ENCODE measurements around the gene SH2D4B.

DNA sequence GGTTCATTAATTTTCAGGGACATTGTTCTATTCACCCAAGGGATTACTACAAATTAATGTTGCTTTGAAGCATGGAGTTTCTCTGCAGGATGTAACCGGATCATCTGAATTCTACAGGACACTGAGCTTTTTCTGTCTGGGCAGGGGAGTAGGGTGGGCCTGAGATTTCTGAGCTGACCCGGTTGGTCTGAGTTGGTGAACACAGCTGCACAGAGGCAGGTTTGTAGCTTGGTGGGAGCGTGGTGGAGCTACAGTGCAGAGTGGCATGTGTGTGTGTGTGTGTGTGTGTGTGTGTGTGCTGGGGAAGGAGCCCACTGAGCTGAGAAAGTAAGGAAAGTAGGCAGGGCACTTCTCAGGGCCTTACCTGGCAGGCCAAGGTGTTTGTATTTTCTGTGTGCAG lies 62.6 kb downstream of the SH2D4B start:
- TF ChIP-seq CTCF (IDR thresholded peaks at IDR 0.05; ENCODE audit: insufficient read depth, low read length) (no peak), GABPA (IDR thresholded peaks at IDR 0.05; ENCODE audit: low read depth) (no peak), POLR2AphosphoS5 (IDR thresholded peaks at IDR 0.05; ENCODE audit: low read depth) (no peak), SPI1 (IDR thresholded peaks at IDR 0.05; ENCODE audit: borderline replicate concordance, low read depth) (no peak)
- TF ChIP-seq, protein P1, sequence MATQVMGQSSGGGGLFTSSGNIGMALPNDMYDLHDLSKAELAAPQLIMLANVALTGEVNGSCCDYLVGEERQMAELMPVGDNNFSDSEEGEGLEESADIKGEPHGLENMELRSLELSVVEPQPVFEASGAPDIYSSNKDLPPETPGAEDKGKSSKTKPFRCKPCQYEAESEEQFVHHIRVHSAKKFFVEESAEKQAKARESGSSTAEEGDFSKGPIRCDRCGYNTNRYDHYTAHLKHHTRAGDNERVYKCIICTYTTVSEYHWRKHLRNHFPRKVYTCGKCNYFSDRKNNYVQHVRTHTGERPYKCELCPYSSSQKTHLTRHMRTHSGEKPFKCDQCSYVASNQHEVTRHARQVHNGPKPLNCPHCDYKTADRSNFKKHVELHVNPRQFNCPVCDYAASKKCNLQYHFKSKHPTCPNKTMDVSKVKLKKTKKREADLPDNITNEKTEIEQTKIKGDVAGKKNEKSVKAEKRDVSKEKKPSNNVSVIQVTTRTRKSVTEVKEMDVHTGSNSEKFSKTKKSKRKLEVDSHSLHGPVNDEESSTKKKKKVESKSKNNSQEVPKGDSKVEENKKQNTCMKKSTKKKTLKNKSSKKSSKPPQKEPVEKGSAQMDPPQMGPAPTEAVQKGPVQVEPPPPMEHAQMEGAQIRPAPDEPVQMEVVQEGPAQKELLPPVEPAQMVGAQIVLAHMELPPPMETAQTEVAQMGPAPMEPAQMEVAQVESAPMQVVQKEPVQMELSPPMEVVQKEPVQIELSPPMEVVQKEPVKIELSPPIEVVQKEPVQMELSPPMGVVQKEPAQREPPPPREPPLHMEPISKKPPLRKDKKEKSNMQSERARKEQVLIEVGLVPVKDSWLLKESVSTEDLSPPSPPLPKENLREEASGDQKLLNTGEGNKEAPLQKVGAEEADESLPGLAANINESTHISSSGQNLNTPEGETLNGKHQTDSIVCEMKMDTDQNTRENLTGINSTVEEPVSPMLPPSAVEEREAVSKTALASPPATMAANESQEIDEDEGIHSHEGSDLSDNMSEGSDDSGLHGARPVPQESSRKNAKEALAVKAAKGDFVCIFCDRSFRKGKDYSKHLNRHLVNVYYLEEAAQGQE (IDR thresholded peaks at IDR 0.05; ENCODE audit: insufficient replicate concordance, low read depth), result no peak

All from HL-60 (cell line).